ENCODE measurements around the gene CHCHD3.

DNA sequence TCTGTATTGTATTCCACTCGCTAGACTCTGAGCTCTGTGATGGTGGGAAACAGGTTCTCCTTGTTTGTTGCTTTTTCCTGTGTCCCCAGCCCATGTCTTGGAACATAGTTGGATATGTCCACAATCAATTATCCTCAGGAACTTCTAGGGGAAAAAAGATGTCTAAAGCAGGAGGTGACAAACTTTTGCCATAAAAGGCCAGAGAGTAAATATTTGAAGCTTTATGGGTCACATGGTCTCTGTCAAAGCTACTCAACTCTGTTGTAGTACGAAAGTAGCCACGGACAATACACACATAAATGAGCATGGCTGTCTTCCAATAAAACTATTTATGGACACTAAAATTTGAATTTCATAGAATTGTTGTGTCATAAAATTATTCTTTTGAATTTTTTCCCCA is 220.5 kb downstream of the CHCHD3 start:
- no peak for TF ChIP-seq EZH2phosphoT487 (IDR thresholded peaks at IDR 0.05; ENCODE audit: borderline replicate concordance)
- TF ChIP-seq, protein P1, sequence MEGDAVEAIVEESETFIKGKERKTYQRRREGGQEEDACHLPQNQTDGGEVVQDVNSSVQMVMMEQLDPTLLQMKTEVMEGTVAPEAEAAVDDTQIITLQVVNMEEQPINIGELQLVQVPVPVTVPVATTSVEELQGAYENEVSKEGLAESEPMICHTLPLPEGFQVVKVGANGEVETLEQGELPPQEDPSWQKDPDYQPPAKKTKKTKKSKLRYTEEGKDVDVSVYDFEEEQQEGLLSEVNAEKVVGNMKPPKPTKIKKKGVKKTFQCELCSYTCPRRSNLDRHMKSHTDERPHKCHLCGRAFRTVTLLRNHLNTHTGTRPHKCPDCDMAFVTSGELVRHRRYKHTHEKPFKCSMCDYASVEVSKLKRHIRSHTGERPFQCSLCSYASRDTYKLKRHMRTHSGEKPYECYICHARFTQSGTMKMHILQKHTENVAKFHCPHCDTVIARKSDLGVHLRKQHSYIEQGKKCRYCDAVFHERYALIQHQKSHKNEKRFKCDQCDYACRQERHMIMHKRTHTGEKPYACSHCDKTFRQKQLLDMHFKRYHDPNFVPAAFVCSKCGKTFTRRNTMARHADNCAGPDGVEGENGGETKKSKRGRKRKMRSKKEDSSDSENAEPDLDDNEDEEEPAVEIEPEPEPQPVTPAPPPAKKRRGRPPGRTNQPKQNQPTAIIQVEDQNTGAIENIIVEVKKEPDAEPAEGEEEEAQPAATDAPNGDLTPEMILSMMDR (conservative IDR thresholded peaks at IDR 0.05; ENCODE audit: low read length), result no peak
